Endothelial cell of umbilical vein (primary cell): Measurements from ENCODE around the gene TBX2. TPM values are rescaled to one million over a fixed set of nuclear protein-coding genes. Genes with fewer than 3 reads are reported as not detected.

Experiments
- BruUV-seq: library from RNA; stranded (reverse); fragments of 400-500 nt; replicated peaks from 2 replicates; lab custom pipeline; 2021; lab: Mats Ljungman, UMichigan
- CTCF ChIA-PET: fragments of 300-600, 350-600 bp; sonication (Branson Sonifier 250); formaldehyde crosslinking; loops from one replicate; lab custom pipeline; 2021; ENCODE audit warnings: antibody characterized with exemption, inconsistent platforms; lab: Charles Lee
- POLR2A ChIA-PET: fragments of 300-600, 350-600 bp; sonication (Branson Sonifier 250); formaldehyde crosslinking; loops from one replicate; lab custom pipeline; 2021; ENCODE audit warnings: antibody characterized with exemption, inconsistent platforms; lab: Charles Lee
- DNase-seq: peaks from one replicate; pipeline ENCODE4 v3.0.0-alpha.2; 2011; ENCODE audit warnings: low read depth, low spot score
- FAIRE-seq: peaks from 2 replicates; lab custom pipeline; 2011; peaks lifted over from hg19 to GRCh38; lab: Jason Lieb, UNC
- H2AFZ ChIP-seq: 2 replicates; pipeline ENCODE4 v1.6.0; 2012; ENCODE audit warnings: low read depth, low read length, control low read depth, inconsistent platforms
- H3K27ac ChIP-seq: 2 replicates; pipeline ENCODE4 v1.5.1; 2011; ENCODE audit warnings: low read depth, mild to moderate bottlenecking, control low read depth, low read length, moderate library complexity; ENCODE audit not compliant: insufficient read depth
- H3K27me3 ChIP-seq, 2 experiments: 2 replicates each; pipeline versions ENCODE4 v1.6.0 to v1.6.1; 2011; ENCODE audit warnings: low read length in 2 of 2, mixed read lengths in 1 of 2; ENCODE audit not compliant: control insufficient read depth in 2 of 2, insufficient read depth in 2 of 2
- H3K36me3 ChIP-seq, 2 experiments: 2 replicates in 1 of 2; 3 replicates in 1 of 2; pipeline ENCODE4 v1.5.1; 2011; ENCODE audit warnings: low read length in 2 of 2, mild to moderate bottlenecking in 1 of 2, moderate library complexity in 1 of 2; ENCODE audit not compliant: control insufficient read depth in 2 of 2, insufficient read depth in 2 of 2; ENCODE audit errors: extremely low read depth in 1 of 2
- H3K4me1 ChIP-seq: 3 replicates; pipeline ENCODE4 v1.5.1; 2011; ENCODE audit warnings: mild to moderate bottlenecking, low read length; ENCODE audit not compliant: control insufficient read depth, insufficient read depth; ENCODE audit errors: extremely low read depth
- H3K4me2 ChIP-seq: 2 replicates; pipeline ENCODE4 v1.6.1; 2011; ENCODE audit warnings: low read length, control low read depth, mixed read lengths; ENCODE audit not compliant: insufficient read depth
- H3K4me3 ChIP-seq, 3 experiments: fragments of 200-600 bp in 1 of 3; sonication (generic), shearing (Covaris generic) in 1 of 3; replicated peaks in 1 of 3; 2 replicates each; pipeline ENCODE4 v1.5.1; 2011 to 2016; ENCODE audit warnings: control low read depth in 3 of 3, low read length in 3 of 3, mild to moderate bottlenecking in 2 of 3, inconsistent platforms in 1 of 3, low read depth in 1 of 3, moderate library complexity in 1 of 3; ENCODE audit not compliant: insufficient read depth in 1 of 3
- H3K79me2 ChIP-seq: 2 replicates; pipeline ENCODE4 v1.6.0; 2012; ENCODE audit warnings: low read length, inconsistent platforms; ENCODE audit not compliant: control insufficient read depth, insufficient read depth
- H3K9ac ChIP-seq: replicated peaks from 2 replicates; pipeline ENCODE3; 2011; ENCODE audit warnings: low read length, control low read depth; ENCODE audit not compliant: insufficient read depth; ENCODE audit errors: extremely low read depth
- H3K9me1 ChIP-seq: replicated peaks from 3 replicates; pipeline ENCODE4 v1.6.0; 2011; ENCODE audit warnings: mild to moderate bottlenecking, low read length; ENCODE audit not compliant: control insufficient read depth, insufficient read depth; ENCODE audit errors: extremely low read depth
- H3K9me3 ChIP-seq: replicated peaks from 2 replicates; pipeline ENCODE4 v1.5.1; 2012; ENCODE audit warnings: low read length, inconsistent platforms; ENCODE audit not compliant: control insufficient read depth, insufficient read depth
- H4K20me1 ChIP-seq: replicated peaks from 2 replicates; pipeline ENCODE3; 2011; ENCODE audit warnings: mild to moderate bottlenecking, low read length; ENCODE audit not compliant: control insufficient read depth, insufficient read depth; ENCODE audit errors: extremely low read depth
- EZH2 ChIP-seq: IDR thresholded peaks from 2 replicates; pipeline ENCODE4 v1.6.1; 2012; ENCODE audit warnings: borderline replicate concordance, low read depth, mild to moderate bottlenecking, moderate library complexity, low read length, inconsistent platforms; ENCODE audit not compliant: severe bottlenecking
- FOS ChIP-seq: IDR thresholded peaks from 2 replicates; pipeline ENCODE4 v1.6.1; 2011; ENCODE audit warnings: mild to moderate bottlenecking, low read length, moderate library complexity, borderline replicate concordance; ENCODE audit not compliant: insufficient read depth
- GATA2 ChIP-seq: IDR thresholded peaks from 2 replicates; pipeline ENCODE4 v1.7.0; 2011; ENCODE audit warnings: low read depth, mild to moderate bottlenecking, moderate library complexity, mixed read lengths, low read length; ENCODE audit not compliant: insufficient read length, insufficient read depth
- MYC ChIP-seq: IDR thresholded peaks from one replicate; pipeline ENCODE4 v1.6.1; 2011; ENCODE audit warnings: mild to moderate bottlenecking, low read depth, low read length
- POLR2A ChIP-seq: IDR thresholded peaks from 2 replicates; pipeline ENCODE4 v1.6.1; 2012; ENCODE audit warnings: low read depth, mild to moderate bottlenecking, control low read depth, low read length
- POLR2AphosphoS5 ChIP-seq: IDR thresholded peaks from 2 replicates; pipeline ENCODE4 v1.6.1; 2012; ENCODE audit warnings: low read depth, mild to moderate bottlenecking, control low read depth, low read length, moderate library complexity; ENCODE audit not compliant: insufficient read depth
- dilution Hi-C: fragments of 300-500 bp; cut with MboI; formaldehyde crosslinking; loops from one replicate; pipeline ENCODE4 v1.15.0; 2019; ENCODE audit warnings: low sequenced_read_pairs; ENCODE audit not compliant: extremely low pct_ligation_motif_present
- intact Hi-C: fragments of 100-400 bp; cut with micrococcal nuclease; formaldehyde crosslinking; loops from one replicate; pipeline ENCODE4 v1.10.0; 2022
- polyA plus RNA-seq, 4 experiments: library from polyadenylated mRNA; depleted of rRNA in 3 of 4; stranded (reverse) in 3 of 4; unstranded in 1 of 4; fragments of >200 nt; gene quantifications; 2 replicates each; pipeline versions ENCODE4 v1.2.1 to v1.2.3, GENCODE V29; 2011 to 2012; ENCODE audit warnings: missing spikeins in 1 of 4
- total RNA-seq: library from RNA; stranded (reverse); gene quantifications from 2 replicates; pipeline ENCODE4 v1.2.3, GENCODE V29; 2021
- TF ChIP-seq, protein P1 (sequence below), 2 donors: IDR thresholded peaks; 1 replicate in 1 of 2; 2 replicates in 1 of 2; pipeline ENCODE4 v1.5.1; 2011; ENCODE audit warnings: low read length in 2 of 2, mild to moderate bottlenecking in 2 of 2, moderate library complexity in 2 of 2, control low read depth in 1 of 2, inconsistent platforms in 1 of 2, low read depth in 1 of 2; ENCODE audit not compliant: insufficient read depth in 1 of 2; ENCODE audit errors: extremely low read depth in 1 of 2

The TBX2 gene
- total and polyA plus RNA-seq, 2 donors (not counting 3 experiments of a cell fraction or from before 2014, with no cell fraction given): not detected

DNA sequence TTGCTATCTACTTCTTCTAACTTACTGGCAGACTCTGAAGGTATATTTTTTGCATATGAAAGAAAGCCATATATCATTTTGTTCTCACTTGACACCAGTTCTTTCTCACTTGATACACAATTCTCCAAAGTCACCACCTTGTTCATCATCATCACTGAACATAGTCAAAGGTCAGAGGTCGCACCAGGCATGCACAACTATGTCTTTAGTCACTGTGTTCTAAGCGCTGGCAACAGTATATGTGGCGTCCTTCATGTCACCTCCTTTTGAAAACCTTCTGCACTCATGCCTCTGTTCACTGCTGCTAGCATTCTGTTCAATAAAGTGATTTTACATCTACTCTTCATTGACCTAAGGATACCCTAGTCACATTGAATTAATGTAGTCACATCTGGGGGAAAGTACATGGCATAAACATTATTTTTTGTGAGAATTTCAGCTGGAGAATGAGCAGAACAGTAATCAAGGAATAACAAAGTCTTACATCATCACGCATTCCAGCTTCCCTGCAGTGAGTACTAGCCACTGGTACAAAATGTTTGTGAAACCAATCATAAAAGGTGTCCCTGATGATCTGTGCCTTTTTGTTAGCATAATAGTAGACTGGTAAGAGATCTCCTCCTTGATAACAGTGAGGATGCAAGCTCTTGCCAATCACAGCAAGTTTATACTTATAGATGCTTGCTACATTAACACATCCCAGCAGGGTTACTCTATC, 32.1 kb downstream of the TBX2 start:
- DNase-seq (no peak), FAIRE-seq (no peak)
- dilution Hi-C loops: no loop called here
- Histone ChIP-seq H3K27ac (no peak overlapping the region), H3K4me1 (no peaks in the 10 kb centered on the region), H3K4me2 (no peak overlapping the region), H3K79me2 (no peaks in the 10 kb centered on the region), H3K36me3 (no peaks in the 10 kb centered on the region), H3K4me3 (no peak overlapping the region), H4K20me1 (no peaks in the 10 kb centered on the region), H3K27me3 (peaks cover 4% of the 10 kb centered on the region in 2 experiments), H3K9me3 (no peaks in the 10 kb centered on the region), H2AFZ (no peak overlapping the region), H3K9me1 (no peaks in the 10 kb centered on the region), H3K9ac (no peak overlapping the region)
- ChIA-PET POLR2A (no interaction called here), CTCF (no interaction called here)
- no TSS peak for BruUV-seq
- intact Hi-C loops: no loop called here
- TF ChIP-seq POLR2A (no peak), EZH2 (no peak), MYC (no peak), FOS (no peak), GATA2 (no peak), POLR2AphosphoS5 (no peak)
- TF ChIP-seq, protein P1, sequence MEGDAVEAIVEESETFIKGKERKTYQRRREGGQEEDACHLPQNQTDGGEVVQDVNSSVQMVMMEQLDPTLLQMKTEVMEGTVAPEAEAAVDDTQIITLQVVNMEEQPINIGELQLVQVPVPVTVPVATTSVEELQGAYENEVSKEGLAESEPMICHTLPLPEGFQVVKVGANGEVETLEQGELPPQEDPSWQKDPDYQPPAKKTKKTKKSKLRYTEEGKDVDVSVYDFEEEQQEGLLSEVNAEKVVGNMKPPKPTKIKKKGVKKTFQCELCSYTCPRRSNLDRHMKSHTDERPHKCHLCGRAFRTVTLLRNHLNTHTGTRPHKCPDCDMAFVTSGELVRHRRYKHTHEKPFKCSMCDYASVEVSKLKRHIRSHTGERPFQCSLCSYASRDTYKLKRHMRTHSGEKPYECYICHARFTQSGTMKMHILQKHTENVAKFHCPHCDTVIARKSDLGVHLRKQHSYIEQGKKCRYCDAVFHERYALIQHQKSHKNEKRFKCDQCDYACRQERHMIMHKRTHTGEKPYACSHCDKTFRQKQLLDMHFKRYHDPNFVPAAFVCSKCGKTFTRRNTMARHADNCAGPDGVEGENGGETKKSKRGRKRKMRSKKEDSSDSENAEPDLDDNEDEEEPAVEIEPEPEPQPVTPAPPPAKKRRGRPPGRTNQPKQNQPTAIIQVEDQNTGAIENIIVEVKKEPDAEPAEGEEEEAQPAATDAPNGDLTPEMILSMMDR (IDR thresholded peaks at IDR 0.05; ENCODE audit: extremely low read depth in 1 of 2, insufficient read depth in 1 of 2, low read depth in 1 of 2, low read length in 2 of 2): no peak
